ENCODE data around the gene GCGR.
A peak's percentile ranks its signal among the peaks of the same experiment; 100 is the strongest.
"Not testable (repeated sequence)": the region's sequence is repeated elsewhere in the genome, so short reads cannot be mapped to it uniquely, and the experiment has no call there.

The GCGR gene

DNA sequence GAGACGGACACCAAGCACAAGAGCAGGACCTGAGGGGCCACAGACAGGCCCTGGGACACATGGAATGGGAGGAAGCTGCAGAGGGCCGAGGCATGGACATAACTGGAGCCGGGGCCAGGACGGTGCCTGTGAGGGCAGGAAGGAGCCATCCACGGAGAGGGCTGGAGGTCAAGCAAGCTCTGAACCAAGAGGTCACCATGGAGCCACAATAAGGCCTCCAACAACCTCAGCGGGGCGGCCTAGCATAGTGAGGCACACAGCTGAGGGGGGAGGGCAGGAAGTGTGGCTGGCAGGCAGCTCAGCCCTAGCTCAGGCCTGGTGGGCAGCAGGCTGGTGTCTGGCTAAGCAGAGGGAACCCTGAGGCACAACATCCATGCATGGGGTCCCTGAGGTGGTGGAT lies 24.7 kb downstream of the GCGR start:
- DNase-seq: no peak
- intact Hi-C loops (cut with DNase I): no loop called here

DNA sequence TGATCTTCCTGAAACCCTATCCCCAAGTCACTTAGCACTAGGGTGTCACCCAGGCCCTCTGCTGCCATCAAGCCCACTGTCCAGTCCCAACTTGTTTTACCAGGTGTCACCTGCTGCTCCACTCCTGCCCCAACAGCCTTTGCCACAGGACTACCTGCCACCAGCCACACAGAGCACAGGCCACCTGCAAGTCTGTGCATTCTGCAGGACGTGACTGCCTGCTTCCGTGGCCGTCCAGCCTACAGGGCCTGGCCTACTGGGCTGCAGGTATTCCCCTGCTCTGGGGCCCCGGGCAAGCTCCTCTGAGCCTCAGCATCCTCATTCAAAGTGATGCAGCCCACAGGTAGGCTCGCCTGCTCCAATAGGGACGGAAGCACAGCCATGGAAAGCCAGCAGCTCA lies 25.9 kb downstream of the GCGR start:
- intact Hi-C loops (cut with DNase I): no loop called here

DNA sequence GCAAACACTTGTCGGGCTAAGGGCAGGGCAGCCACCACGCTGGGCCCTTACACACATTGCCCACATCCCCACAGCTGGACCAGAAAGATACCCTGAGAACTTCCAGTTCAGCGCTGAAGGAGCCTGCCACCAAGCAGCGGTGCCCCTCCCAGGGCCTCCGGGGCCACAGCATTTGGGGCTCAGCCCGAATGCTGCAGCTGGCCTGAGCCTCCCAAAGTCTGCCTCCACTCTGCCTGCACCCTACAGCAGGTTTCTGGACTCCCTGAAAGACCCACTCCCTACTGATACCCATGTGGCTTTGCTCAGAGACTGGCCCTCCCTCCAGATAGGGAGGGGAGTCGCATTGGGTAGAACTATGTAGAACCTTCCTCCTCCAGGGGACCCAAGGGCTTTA lies 27.6 kb downstream of the GCGR start:
- DNase-seq: no peak
- intact Hi-C loops (cut with DNase I): no loop called here

More for the DNA sequence above, 25.9 kb downstream of the GCGR start:
- no peak for DNase-seq

DNA sequence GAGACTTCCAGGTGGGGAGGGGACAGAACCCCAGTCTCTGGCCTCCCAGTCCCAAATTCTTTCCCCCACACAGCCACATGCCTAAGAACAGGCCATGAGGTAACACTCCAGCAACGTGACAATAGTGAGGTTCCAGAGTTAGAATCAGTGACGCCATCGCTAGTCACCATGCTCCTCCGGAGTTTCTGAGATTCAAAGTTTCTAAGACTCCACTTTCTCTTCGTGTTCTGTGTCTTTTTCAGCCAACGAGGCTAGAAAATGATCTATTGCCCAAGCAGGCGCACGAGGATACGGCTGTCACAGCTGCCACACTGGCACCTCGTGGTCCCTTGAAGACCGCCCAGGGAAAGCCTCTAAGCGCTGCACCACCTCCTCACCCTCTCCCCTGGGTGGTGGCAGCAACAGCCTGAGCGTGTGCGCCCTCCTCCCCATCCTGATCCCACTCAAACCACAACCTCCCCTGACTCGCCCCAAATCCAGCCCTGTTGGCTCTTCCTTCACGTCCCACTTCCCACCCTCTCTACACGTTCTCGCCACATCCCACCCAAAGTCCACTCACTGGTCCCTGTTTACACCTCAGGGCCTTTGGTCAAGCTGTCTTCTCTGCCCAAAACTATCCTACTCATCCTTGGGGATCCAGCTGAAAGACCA lies 28.1 kb downstream of the GCGR start:
- intact Hi-C loops (cut with DNase I): no loop called here
- DNase-seq: peak in 27 of 42 donors; percentile 3 to 64 (median 33)

DNA sequence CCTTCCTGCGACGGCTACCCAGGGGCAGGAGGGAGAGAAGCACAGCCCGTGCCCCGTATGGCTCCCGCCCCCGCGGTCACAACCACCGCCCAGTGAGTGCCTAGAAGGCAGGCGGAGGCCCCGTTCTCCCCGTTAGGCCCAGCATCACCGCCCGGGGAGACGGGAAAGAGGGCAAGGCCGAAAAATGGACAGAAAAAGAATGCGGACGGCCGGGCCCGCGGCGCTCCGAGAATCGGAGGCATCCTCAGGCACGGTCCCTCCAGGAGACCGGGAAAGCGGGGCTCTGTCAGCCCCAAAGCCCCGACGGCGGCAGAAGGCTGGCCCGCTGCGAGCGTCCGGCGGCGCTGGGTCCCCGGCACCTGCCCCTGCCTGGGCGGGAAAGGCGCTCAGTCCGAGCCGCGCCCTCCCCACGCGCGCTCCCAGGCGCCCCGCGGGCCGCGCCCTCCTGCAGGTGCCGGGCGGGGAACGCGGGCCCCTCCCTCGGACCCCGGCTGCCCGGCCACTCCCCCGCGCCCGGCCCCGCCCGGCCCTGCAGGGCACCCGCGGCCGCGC lies 28.7 kb downstream of the GCGR start:
- peak in 17 of 42 donors; percentile 4 to 48 (median 24) for DNase-seq
- intact Hi-C loops (cut with DNase I): no loop called here

DNA sequence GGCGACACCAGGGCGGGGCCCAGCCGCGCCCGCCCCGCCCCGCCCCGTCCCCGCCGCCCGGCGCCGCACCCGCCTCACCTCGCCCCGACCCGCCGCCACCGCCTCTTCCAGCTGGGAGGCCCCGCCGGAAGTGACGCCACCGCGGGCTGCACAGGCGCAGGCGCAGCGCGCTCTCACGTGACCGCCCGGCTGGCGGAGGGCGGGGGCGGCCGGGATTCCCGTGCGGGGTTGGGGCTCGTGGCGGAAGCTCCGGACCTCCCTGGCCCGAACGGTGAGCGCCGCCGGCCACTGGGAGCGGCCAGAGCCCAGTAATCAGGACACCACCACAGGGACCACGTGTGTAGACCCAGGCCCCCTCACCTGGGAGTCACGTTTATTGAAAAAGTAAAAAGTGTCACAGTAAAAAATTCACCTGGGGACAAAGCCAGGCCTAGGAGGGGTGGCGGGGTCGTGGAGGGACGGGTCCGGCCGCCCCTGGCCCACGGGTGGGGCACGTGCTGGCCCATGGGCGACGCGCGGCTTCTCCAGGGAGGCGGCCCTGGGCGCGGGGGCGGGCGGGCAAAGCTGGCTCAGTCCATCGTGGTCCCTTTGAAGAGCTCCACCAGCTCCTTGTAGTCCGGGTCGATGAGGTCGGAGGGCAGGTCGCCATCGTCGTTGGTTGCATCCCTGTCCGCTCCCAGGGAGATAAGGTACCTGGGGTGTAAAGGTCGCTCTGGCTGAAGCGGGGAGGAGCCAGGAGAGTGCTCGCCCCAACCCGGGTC lies 29.4 kb downstream of the GCGR start, which contains the start of gene MCRIP1:
Gene MCRIP1, minus strand, starts transcription at position 132 of the 761 bp plus-strand sequence. CDS start 8,785 bp downstream, outside the sequence.
- intact Hi-C loops (cut with DNase I): no loop called here

DNA sequence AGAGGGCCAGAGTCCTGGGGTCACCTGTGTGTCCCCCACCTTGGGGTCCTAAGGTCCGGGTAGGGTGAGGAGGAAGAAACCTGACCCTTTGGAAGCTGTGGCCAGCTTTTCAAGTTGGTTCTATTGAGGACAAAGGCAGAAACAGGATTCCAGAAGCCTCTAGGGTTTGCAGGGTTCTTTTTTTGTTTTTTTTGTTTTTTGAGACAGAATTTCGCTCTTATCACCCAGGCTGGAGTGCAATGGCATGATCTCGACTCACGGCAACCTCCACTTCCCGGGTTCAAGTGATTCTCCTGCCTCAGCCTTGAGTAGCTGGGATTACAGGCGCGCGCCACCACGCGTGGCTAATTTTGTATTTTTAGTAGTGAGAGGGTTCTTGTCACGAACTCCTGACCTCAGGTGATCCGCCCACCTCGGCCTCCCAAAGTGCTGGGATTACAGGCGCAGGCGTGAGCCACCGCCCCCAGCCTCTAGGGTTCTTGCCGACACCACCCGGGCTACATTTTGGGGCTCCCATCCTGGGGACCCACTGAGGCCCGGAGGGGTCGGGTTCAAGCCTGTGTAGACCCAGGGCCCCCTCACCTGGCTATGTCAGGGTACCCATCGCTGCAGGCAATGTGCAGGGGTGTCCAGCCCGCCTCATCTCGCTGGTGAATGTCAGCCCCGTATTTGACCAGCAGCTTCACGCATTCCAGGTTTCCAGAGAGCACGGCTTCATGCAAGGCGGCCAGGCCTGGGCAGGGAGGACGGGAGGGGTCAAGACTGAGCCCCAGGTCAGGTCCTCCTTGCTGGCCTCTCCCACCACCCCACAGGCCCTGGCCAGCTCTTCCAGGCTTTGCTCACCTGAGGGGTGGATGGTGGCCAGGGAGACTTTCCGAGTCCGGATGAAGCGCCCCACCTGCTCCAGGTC lies 30.2 kb downstream of the GCGR start:
- peak in 25 of 42 donors; percentile 5 to 51 (median 28) for DNase-seq
- intact Hi-C loops (cut with DNase I): no loop called here

More for the DNA sequence above, 29.4 kb downstream of the GCGR start, which contains the start of gene MCRIP1:
- DNase-seq: peak; percentile 57 to 97 (median 93)

DNA sequence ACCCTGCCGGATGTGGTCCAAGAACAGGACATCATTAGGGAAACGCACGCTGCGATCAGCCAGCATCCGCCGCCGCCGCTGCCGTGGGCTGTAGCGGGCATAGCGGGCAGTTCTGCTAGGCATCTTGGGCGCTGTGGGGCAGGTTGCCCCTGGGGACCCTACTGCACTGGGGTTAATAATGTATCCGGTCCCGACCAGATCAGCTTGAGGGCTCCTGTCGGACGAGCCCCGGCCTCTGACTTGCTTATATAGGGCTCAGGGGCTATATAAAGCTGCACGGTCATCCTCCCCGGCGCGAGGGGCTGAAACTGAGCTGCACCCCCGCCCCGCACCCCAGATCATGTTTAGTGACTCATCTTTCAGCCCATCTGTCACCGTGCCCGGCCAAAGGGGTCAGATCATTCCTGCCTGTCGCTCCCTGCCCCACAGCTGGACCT lies 30.9 kb downstream of the GCGR start, which contains the start of gene PPP1R27:
Gene PPP1R27, minus strand, starts transcription at position 220 of the 437 bp plus-strand sequence. Its CDS starts 97 bp downstream, at position 123.
- intact Hi-C loops (cut with DNase I): no loop called here
- DNase-seq: no peak

DNA sequence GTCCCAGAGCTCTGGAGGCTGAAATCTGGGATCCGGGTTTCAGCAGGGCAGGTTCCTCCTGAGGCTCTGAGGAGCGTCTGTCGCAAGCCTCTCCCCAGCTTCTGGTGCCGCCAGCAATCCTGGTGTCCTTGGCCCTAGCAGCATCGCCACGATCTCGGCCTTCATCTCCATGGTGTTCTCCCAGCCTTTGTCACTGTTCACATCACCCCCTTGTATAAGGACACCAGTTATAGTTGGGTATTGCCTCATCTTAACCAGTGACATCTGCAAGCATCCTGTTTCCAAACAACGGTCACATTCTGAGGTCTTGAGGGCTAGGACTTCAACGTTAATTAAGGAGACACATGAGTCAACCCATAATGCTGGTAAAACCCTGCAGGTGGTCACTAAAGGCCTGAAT lies 33.7 kb downstream of the GCGR start:
- no peak for DNase-seq
- intact Hi-C loops (cut with DNase I): loop anchor here (2.0 kb wide), 1 partner anchor 21 kb away; no protein-coding TSS in a partner anchor

DNA sequence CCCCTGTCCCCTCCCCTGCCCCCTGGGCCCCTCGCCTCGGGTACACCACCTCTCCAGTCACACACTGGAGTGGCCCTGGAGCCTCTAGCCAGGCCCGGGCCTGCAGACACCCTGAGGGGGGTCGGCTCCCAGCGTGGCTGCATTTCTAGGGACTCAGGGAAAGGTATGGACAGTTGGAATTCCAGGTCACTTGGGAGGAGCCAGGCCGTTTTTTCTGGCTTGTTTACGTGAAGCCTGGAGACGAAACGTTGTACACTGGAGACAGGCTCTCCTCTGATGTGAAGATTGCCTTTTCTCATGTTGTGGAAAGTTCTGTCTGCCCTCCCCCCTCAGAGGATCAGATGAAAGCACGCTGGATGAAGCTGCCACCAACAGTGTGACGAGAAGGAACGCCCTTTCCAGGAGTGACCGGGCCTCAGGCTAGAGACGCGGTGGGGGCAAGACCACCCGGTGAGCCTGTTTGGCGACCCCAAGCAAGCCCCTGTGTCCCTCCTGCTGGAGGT lies 34.9 kb downstream of the GCGR start:
- no peak for DNase-seq
- intact Hi-C loops (cut with DNase I): no loop called here

DNA sequence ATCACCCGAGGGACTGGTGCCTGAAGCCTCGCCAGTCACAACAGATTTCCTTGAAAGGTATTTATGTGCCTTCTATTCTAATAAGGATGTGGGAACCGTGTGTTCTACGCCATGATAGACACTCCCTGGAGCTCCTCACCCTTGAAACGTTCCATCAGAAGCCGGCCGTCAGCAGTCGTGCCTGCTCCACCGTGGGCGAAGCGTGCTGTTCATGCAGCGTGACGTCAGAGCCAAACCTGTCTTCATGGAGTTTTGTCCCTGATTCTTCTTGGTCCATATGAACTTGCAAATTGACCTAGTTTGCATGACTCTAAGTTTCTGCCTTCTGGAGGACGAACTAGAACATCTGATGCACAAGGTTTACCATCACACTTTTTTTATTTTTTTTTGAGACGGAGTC lies 35.4 kb downstream of the GCGR start:
- intact Hi-C loops (cut with DNase I): no loop called here
- no peak for DNase-seq

DNA sequence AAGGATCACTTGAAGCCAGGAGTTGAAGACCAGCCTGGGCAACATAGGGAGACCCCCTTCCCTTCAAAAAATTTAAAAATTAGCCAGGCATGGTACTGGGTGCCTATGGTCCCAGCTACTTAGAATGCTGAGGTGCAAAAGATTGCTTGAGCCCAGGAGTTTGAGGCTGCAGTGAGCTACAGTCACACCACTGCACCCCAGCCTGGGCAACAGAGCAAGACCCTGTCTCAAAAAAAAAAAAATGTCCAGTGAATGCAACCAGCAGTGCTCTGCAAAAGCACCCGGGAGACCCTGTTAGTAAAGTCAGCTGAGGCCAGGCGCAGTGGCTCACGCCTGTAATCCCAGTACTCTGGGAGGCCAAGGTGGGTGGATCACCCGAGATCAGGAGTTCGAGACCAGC lies 36.1 kb downstream of the GCGR start:
- DNase-seq; intact Hi-C loops (cut with DNase I): not testable (repeated sequence)

DNA sequence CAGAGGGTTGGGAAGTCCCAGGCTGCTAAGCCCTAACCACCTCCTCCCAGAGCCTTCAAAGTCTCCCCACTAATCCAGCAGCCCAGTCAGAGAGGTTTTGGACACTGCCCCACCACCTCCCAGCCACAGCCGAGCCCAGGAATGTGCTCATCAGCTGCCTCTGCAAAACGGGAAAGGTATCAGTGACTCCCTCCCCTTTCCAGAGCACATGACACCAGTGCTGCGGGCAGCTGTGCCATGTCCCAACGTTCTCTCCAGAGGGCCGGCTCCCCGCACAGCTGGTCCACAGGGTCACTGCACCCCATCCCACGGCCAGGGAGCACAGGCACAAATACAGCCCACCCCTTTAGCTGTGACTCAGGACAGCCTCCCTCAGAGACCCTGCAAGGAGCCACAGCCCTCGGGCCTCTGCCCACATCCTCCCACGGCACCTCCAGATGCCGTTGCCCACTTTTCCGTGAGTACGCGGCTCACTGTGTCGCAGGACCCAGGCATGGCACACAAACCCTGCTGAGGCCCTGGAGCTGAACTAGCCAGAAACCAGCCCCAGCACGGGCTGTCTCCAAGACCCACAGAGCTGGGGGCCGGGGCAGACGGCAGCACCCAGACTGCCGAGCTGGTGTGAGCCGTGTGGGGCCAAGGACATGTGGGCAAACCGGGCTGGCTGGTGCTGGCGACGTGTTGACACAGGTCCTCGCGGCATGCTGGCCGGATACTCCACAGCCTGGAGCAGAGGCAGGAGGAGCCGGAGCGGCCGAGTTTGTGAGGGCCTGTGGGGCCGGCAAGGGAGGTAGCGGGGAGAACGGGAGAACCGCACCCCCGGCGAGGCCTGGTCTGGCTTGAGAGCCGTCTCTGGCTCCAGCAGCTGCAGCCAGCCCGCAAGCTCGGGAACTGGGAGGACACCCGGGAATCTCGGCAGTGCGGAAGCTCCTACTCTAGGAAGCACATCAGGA lies 37.2 kb downstream of the GCGR start:
- no peak for DNase-seq
- intact Hi-C loops (cut with DNase I): no loop called here

DNA sequence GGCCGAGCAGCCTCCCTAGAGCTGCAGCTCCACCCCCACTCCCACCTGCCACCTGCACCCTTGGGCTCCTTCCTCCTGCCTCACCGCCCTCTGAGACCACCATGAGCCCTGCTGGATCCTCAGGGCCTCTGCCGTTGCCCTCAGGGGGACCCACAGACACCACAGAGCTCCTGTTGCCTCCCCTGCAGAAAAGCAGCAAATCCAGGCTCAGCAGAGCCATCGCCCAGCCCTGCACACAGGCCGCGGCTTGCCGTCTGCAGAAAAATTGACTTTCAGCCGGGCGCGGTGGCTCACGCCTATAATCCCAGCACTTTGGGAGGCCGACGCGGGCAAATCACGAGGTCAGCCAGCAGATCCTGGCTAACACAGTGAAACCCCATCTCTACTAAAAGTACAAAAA lies 37.9 kb downstream of the GCGR start:
- intact Hi-C loops (cut with DNase I): no loop called here
- no peak for DNase-seq

DNA sequence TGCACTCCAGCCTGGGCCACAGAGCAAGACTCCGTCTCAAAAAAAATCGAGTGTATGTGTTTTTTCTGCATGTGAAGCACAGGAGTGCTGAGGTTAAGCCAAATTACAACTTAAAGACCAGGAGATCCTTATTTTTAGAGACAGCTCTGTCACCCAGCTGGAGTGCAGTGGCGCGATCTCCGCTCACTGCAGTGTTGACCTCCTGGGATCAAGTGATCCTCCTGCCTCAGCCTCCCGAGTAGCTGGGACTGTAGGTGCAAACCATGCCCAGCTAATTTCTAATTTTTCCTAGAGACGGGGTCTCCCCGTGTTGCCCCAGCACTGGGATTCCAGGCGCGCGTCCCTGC lies 38.4 kb downstream of the GCGR start:
- intact Hi-C loops (cut with DNase I): no loop called here
- no peak for DNase-seq

DNA sequence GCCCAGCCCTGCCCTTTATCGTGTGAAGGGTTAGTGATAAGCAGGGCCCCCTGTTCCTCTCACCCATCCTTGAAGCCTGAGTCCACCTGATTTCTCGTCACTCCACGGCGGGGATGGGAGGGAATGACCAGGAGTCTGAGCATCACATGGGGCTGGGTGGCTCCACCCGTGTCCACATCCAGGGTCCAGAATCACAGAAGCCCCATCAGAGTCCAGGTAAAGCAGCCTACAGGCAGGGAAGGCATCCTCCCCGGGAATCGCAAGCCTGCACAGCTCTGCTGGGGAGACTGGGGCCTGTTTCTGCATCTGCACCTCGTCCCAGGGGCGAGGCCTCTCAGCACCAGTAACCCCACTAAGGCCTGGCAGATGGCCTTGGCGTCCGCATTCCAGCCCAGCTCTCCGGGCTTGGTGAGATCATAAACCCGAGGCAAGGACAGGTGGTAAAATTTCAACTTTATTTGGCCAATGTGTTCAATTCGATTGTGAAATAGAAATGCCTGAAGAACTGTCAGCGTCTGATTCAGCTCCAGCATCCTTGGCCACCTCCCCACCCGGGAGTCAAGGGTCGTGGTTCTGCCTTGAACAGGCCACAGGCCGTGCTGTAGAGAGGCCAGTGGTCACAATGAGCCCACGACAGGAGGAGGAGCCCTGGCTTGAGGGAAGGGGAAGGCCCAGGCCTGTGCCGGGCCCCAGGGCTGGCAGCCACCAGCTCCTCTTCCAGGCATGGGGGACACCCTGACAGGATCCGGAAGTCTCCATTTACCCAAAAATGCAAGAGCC lies 39.0 kb downstream of the GCGR start:
- no peak for DNase-seq
- intact Hi-C loops (cut with DNase I): no loop called here

DNA sequence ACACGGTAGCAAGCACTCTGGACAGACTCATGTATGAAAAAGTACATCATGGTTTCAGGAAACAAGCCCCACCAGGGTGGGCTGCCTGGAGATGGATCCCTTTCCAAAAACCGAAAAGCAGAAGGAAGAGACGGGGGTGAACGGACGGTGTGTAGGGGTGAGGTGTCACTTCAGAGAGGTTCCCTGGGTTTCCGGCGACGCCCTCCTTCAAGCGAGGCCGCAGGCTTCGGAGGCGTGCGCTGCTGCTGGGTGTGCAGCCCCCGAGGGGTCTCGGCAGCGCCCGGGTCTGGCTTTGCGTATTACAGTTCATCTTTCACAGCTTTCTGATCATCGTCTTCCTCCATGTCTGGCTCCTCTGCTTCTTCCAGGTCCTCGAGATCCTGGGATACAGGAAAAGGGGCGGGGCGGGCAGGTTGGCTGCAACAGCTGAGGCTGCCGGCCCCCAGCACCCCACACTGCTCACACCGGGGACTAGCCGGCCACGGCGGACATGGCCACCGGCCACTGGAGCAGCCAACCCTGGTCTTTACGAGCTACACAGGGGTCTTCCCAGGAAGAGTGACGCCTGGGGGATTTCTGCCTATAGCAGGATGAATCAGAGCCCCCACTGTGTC lies 39.9 kb downstream of the GCGR start:
- intact Hi-C loops (cut with DNase I): no loop called here
- no peak for DNase-seq

Data from head of caudate nucleus (tissue), 42 donors.